NT2/D1 (cell line): ENCODE measurements around the gene DDX27.

Experiments used
- YY1 ChIP-seq: IDR thresholded peaks from 2 replicates; pipeline ENCODE4 v1.6.1; 2011; ENCODE audit not compliant: insufficient read length, insufficient read depth
- ZNF274 ChIP-seq: IDR thresholded peaks from 2 replicates; pipeline ENCODE4 v1.6.1; 2011; ENCODE audit warnings: mild to moderate bottlenecking, low read depth, low read length

GRCh38 chr20:49278818-49279676, 59.8 kb downstream of the DDX27 start:
- TF ChIP-seq ZNF274 (no peak), YY1 (no peak)
